Adrenal gland (tissue), 5 donors: ENCODE measurements around the gene EVC.

Experiments used
- CTCF ChIP-seq, 6 experiments: fragments of 450-650 bp in 4 of 6; fragments of 200-600 bp in 2 of 6; sonication (generic) in 1 of 6; IDR thresholded peaks; 1 replicate in 5 of 6; 2 replicates in 1 of 6; pipeline versions ENCODE4 v1.5.1 to v1.8.0; 2016 to 2021; ENCODE audit warnings: antibody characterized with exemption in 6 of 6, mild to moderate bottlenecking in 2 of 6, moderate library complexity in 1 of 6
- POLR2A ChIP-seq, 2 donors: fragments of 450-650 bp; IDR thresholded peaks; one replicate each; pipeline ENCODE4 v1.6.1; 2017; ENCODE audit warnings: antibody characterized with exemption in 2 of 2, mild to moderate bottlenecking in 2 of 2, moderate library complexity in 1 of 2
- donor health status: DM: no; HTN: no; CAD: no.

- TF ChIP-seq CTCF (IDR thresholded peaks at IDR 0.05) (no peak), POLR2A (IDR thresholded peaks at IDR 0.05) (no peak)
These were observed 61.7 kb downstream of the EVC start for GRCh38 chr4:5772528-5773270.
